Glomerular visceral epithelial cell (primary cell): Measurements from ENCODE around the gene RAB30.

Experiments
- DNase-seq: peaks from one replicate; pipeline ENCODE4 v3.0.0-alpha.2; 2016; ENCODE audit errors: extremely low spot score

The RAB30 gene

GRCh38 chr11:83071567-83072349 is at the start of gene RAB30:
RAB30 (minus strand) TSS chr11:83071897; CDS start chr11:82997316, 74,581 bp downstream.
- peak; percentile 99 for DNase-seq

GRCh38 chr11:83120327-83120726 is 48.6 kb upstream of the RAB30 start:
- no peak for DNase-seq

GRCh38 chr11:83119216-83119615 is 47.5 kb upstream of the RAB30 start:
- no peak for DNase-seq

GRCh38 chr11:83118814-83119213 is 47.1 kb upstream of the RAB30 start:
- DNase-seq: no peak

- no peak for DNase-seq
These were observed 44.4 kb upstream of the RAB30 start for GRCh38 chr11:83116015-83116641.

GRCh38 chr11:83115551-83115950 is 43.9 kb upstream of the RAB30 start:
- no peak for DNase-seq

GRCh38 chr11:83115026-83115425 is 43.3 kb upstream of the RAB30 start:
- DNase-seq: no peak

- no peak for DNase-seq
These were observed 41.2 kb upstream of the RAB30 start for GRCh38 chr11:83112886-83113285.

GRCh38 chr11:83105168-83105567 is 33.5 kb upstream of the RAB30 start:
- no peak for DNase-seq

GRCh38 chr11:83102834-83103233 is 31.1 kb upstream of the RAB30 start:
- DNase-seq: no peak

GRCh38 chr11:83097429-83098075 is 25.9 kb upstream of the RAB30 start:
- DNase-seq: no peak

GRCh38 chr11:83093634-83094033 is 21.9 kb upstream of the RAB30 start:
- no peak for DNase-seq

GRCh38 chr11:83092488-83093384 is 21.0 kb upstream of the RAB30 start:
- peak; percentile 49 for DNase-seq

GRCh38 chr11:83088965-83089364 is 17.3 kb upstream of the RAB30 start:
- no peak for DNase-seq

GRCh38 chr11:83087035-83087434 is 15.3 kb upstream of the RAB30 start:
- DNase-seq: peak; percentile 15

- no peak for DNase-seq
These were observed 8.1 kb upstream of the RAB30 start for GRCh38 chr11:83079820-83080219.

- no peak for DNase-seq
These were observed 6.6 kb upstream of the RAB30 start for GRCh38 chr11:83078269-83078668.

- DNase-seq: no peak
These were observed 2.2 kb upstream of the RAB30 start for GRCh38 chr11:83073884-83074283.

GRCh38 chr11:83073258-83073657 is 1.6 kb upstream of the RAB30 start:
- DNase-seq: no peak

- no peak for DNase-seq
These were observed 899 bp upstream of the RAB30 start for GRCh38 chr11:83072350-83073242.
